Adipocyte (in vitro differentiated cells): Measurements from ENCODE around the gene BRF1.

Experiments used
- DNase-seq: peaks from one replicate; pipeline ENCODE4 v3.0.0-alpha.2; 2015; ENCODE audit warnings: low read depth
- H3K27me3 ChIP-seq: replicated peaks from 2 replicates; pipeline ENCODE4 v1.7.0; 2013; ENCODE audit warnings: mild to moderate bottlenecking, low read length, moderate library complexity; ENCODE audit not compliant: control insufficient read depth, insufficient read depth
- H3K36me3 ChIP-seq: 2 replicates; pipeline ENCODE4 v1.7.0; 2013; ENCODE audit warnings: low read length, mild to moderate bottlenecking, moderate library complexity; ENCODE audit not compliant: control insufficient read depth, insufficient read depth, severe bottlenecking
- H3K4me1 ChIP-seq: 2 replicates; pipeline ENCODE4 v1.7.0; 2013; ENCODE audit warnings: mild to moderate bottlenecking, low read length, moderate library complexity; ENCODE audit not compliant: control insufficient read depth, insufficient read depth
- H3K4me3 ChIP-seq: 2 replicates; pipeline ENCODE4 v1.7.0; 2013; ENCODE audit warnings: mild to moderate bottlenecking, low read length, moderate library complexity
- H3K9ac ChIP-seq: 2 replicates; pipeline ENCODE4 v1.7.0; 2013; ENCODE audit warnings: mild to moderate bottlenecking, low read length, moderate library complexity
- H3K9me3 ChIP-seq: 2 replicates; pipeline ENCODE4 v1.7.0; 2013; ENCODE audit warnings: mild to moderate bottlenecking, low read length, moderate library complexity; ENCODE audit not compliant: control insufficient read depth

Gene BRF1

DNA sequence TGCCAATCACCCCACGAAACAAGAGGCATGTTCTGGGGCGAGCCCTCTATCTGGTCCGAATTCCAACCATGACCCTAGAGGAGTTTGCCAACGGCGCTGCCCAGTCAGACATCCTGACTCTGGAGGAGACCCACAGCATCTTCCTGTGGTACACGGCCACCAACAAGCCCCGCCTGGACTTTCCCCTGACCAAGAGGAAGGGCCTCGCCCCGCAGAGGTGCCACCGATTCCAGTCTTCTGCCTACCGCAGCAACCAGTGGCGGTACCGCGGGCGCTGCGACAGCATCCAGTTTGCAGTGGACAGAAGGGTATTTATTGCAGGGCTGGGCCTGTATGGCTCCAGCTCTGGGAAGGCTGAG, 50.8 kb downstream of the BRF1 start:
- Histone ChIP-seq H3K4me1 (peaks cover 30% of the 10 kb centered on the region), H3K9me3 (no peaks in the 10 kb centered on the region), H3K4me3 (peak overlapping the region; percentile 79), H3K9ac (peak overlapping the region; percentile 84), H3K27me3 (no peaks in the 10 kb centered on the region), H3K36me3 (peaks cover 39% of the 10 kb centered on the region)
- DNase-seq = no peak

DNA sequence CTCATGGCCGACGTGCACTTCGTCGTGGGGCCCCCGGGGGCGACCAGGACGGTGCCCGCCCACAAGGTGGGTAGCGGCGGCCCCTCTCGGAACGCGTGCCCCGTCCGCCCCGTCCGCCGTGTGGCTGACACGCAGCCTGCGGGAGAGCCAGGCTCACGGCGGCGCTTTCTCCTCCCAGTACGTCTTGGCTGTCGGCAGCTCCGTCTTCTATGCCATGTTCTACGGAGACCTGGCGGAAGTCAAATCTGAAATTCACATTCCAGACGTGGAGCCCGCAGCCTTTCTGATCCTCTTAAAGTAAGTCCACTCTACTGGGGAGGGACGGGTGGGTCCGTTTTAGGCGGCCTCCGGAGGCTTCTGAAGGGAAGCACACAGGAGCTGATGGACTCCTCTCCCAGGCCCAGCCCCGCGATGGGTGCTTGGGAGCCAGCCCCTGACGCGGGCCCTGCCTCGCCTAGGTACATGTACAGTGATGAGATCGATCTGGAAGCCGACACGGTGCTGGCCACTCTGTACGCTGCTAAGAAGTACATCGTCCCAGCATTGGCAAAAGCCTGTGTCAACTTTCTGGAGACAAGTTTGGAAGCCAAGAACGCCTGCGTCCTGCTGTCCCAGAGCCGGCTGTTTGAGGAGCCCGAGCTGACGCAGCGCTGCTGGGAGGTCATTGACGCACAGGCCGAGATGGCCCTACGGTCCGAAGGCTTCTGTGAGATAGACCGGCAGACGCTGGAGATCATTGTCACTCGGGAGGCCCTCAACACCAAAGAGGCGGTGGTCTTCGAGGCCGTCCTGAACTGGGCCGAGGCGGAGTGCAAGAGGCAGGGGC, 51.4 kb downstream of the BRF1 start:
- Histone ChIP-seq H3K4me3 (peak overlapping the region; percentile 79), H3K4me1 (peaks cover 24% of the 10 kb centered on the region), H3K27me3 (no peaks in the 10 kb centered on the region), H3K9ac (peak overlapping the region; percentile 84), H3K9me3 (no peaks in the 10 kb centered on the region), H3K36me3 (peaks cover 39% of the 10 kb centered on the region)
- no peak for DNase-seq

DNA sequence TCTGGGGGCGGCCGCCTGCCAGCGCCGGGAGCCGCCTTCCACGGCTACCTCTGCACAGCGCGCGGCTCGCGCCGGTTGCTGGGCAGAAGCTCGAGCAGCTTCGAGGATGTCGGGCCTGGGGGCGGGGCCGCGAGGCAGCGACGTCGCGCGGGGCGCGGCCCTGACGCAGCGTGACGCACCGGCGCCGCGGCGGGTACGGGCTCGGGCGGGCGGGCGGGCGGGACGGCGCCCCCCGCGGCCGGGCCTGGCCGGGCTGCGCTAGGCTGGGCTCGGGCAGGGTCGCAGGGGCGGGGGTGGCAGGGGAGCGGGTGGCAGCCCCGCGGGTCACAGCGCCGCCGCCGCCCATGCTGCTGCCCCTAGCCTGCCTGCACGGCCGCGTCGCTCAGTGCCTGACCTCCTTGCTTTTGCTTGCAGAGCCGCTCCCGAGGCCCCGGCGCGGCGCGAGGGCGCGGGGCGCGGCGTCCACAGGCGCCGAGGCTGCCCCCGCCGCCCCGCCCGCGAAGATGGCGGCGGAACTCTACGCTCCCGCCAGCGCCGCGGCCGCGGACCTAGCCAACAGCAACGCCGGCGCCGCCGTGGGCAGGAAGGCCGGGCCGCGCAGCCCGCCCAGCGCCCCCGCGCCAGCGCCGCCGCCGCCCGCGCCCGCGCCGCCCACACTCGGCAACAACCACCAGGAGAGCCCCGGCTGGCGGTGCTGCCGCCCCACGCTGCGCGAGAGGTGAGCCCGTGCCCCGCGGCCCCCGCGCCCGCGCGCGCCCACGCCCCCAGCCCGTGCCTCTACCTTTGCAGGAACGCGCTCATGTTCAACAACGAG, 52.2 kb downstream of the BRF1 start, which contains the start of gene BTBD6:
TSS of gene BTBD6 (plus strand) at position 166 of the 814 bp plus-strand sequence. CDS start at position 345, 179 bp downstream.
- Histone ChIP-seq H3K9me3 (no peaks in the 10 kb centered on the region), H3K4me1 (peaks cover 24% of the 10 kb centered on the region), H3K27me3 (no peaks in the 10 kb centered on the region), H3K4me3 (peak within 1 kb of the TSS; percentile 86), H3K9ac (peak within 1 kb of the TSS; percentile 88), H3K36me3 (peaks cover 39% of the 10 kb centered on the region)
- DNase-seq = peak; percentile 95

DNA sequence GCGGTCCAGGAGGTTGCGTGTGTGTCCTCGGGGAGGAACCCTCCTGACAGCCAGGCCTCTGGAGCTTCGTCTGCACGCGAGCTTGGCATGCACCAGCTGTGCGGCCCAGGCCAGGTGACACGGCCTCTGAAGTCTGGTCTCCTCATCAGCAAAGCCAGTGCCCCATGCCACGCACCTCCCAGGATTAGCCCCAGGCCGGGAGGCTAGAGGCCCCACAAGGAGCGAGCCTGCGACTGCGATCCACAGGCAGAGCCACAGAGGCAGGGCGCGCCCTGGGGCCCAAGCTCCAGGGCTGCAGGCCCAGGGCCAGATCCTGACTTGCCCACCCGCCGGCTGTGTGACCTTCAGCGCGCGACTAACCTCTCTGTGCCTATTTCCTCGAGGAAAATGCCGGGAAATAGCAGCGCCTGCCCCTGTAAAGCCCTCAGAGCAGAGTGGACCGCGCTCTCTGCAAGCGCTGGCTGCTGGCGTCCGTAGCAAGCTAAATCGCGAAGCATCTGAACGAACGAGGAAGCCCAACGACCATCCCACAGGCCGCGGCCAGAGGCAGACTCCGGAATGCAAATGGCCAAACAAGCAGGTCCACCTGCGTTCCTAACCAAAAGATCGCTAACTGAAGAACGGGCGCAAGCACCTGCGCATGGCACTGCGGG, 53.0 kb downstream of the BRF1 start:
- peaks cover 36% of the 10 kb centered on the region for H3K36me3 ChIP-seq
- DNase-seq = no peak
- H3K9me3 ChIP-seq = no peaks in the 10 kb centered on the region
- H3K4me1 ChIP-seq = peaks cover 24% of the 10 kb centered on the region
- peak overlapping the region; percentile 86 for H3K4me3 ChIP-seq
- H3K9ac ChIP-seq = peak overlapping the region; percentile 88
- no peaks in the 10 kb centered on the region for H3K27me3 ChIP-seq

DNA sequence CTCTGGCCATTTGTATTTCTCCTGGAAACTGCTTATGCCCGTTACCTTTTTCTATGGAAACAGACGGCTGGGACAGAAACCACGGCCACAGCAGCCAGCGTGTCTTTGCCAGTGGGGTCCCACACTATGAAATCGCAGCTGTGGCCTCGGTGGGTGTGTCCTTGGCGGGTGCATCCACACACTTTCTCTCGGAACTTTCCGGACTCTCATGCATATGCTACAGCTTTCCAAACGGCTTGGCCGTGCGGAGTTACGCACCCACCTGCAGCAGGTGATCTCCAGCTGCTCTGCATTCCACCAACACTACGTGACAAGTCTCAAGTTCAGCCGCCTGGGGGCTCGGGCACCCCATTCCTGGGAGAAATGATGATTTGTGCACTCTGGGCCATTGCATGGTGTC, 53.8 kb downstream of the BRF1 start:
- Histone ChIP-seq H3K9me3 (no peaks in the 10 kb centered on the region), H3K9ac (no peak overlapping the region), H3K36me3 (peaks cover 29% of the 10 kb centered on the region), H3K4me3 (no peak overlapping the region), H3K4me1 (peaks cover 24% of the 10 kb centered on the region), H3K27me3 (no peaks in the 10 kb centered on the region)
- no peak for DNase-seq

DNA sequence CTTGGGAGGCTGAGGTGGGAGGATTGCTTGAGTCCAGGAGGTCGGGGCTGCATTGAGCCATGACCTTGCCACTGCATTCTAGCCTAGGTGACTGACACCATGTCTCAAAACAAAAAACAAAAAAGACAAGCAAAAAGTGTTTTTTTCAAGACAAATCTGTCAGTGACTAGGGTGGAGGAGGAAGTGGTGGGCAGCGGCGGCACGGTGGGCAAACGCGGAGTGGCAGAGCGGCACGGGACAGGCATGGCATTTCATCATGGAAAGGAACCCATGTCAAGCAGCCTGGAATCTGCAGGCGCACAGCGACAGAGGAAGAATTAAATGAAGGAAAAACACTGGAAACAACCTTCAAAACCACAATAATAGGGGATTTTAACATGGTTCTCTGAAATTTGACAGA, 56.5 kb downstream of the BRF1 start:
- H3K9ac ChIP-seq = no peak overlapping the region
- no peak overlapping the region for H3K4me3 ChIP-seq
- H3K4me1 ChIP-seq = peaks cover 13% of the 10 kb centered on the region
- no peaks in the 10 kb centered on the region for H3K27me3 ChIP-seq
- no peak for DNase-seq
- H3K36me3 ChIP-seq = peaks cover 15% of the 10 kb centered on the region
- no peaks in the 10 kb centered on the region for H3K9me3 ChIP-seq

DNA sequence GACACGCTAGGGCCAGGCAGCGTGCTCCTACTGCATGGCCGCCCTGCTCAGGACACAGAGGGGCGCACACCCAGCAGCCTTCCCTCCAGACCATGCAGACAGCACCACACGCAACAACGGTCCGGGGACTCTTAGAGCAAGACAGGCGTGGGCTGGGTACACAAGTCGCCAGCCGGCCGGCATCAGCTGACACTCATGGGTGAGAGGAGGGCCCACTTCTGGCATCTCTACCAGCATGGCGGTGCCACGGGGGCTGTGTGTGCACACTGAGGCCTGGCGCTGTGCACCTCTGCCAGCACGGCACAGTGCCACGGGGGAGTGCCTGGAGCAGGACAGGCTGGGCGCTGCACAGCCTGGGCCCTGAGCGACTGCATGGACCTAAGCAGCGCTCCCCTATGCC, 59.2 kb downstream of the BRF1 start:
- H3K9me3 ChIP-seq = no peaks in the 10 kb centered on the region
- H3K9ac ChIP-seq = no peak overlapping the region
- H3K36me3 ChIP-seq = peaks cover 11% of the 10 kb centered on the region
- no peaks in the 10 kb centered on the region for H3K27me3 ChIP-seq
- H3K4me1 ChIP-seq = no peaks in the 10 kb centered on the region
- DNase-seq = no peak
- no peak overlapping the region for H3K4me3 ChIP-seq

DNA sequence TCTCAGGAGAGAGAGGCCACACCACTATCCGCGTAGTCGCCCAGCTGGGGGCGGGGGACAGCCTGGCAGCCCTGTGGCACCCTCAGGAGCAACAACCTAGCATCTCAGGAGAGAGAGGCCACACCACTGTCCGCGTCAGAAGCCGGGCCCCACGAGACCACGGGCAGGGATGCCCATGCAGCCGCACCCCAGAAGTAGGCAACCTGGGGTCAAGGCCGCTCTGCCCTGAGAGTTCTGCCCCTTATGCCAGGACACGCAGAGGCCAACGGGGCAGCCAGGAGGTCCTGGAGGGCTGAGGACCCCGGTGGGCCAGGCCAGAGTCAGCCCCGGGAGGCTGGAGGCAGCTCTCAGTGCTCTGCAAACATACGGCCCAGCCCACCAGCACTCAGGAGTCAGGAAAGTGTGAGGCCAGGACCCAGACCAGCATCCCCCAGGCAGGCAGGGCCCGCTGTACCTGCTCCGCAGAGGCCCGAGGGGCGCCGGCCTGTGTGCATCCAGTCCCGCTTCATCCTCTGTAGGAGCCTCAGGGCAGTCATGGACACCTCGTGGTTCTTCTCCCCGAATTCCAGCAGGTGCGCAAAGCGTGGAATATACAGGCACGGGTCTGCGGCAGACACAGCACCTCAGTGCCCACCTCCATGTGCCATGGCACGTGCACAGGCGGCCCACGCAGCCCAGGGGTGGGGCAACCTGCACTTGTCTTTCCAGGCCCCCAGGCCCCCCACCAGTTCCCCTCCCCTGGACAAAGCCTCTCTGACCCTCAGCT, 59.8 kb downstream of the BRF1 start:
- Histone ChIP-seq H3K27me3 (no peaks in the 10 kb centered on the region), H3K4me3 (no peak overlapping the region), H3K4me1 (no peaks in the 10 kb centered on the region), H3K9ac (no peak overlapping the region), H3K36me3 (peaks cover 11% of the 10 kb centered on the region), H3K9me3 (no peaks in the 10 kb centered on the region)
- no peak for DNase-seq

DNA sequence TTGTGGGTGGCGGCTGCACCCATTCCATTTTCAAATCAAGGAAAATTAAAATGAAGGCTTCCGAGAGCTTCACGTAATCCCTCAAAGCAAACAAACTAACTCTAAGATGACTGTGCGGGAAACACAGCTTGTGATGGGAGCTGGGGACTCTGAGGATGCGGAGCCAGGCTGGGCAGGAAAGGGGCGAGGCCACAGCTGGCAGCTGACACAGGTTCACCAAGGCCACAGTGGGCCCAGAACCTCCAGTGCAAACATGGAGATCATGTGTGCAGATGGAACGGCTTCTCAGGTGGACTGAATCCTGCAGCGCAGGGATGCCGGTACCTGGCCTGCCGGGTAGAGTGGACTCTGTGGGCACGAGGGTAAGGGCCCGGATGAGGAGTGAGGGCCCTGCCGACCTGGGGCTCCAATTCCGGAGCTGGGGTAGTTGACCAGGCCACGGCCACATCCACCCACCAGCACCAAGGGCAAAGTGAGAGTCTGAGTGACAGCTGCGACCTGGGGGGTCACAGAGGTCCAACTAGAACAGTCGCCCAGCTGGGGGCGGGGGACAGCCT, 71.6 kb downstream of the BRF1 start:
- Histone ChIP-seq H3K9me3 (no peaks in the 10 kb centered on the region), H3K4me3 (no peak overlapping the region), H3K4me1 (peaks cover 5% of the 10 kb centered on the region), H3K9ac (no peak overlapping the region), H3K27me3 (no peaks in the 10 kb centered on the region), H3K36me3 (peaks cover 13% of the 10 kb centered on the region)
- DNase-seq = no peak

DNA sequence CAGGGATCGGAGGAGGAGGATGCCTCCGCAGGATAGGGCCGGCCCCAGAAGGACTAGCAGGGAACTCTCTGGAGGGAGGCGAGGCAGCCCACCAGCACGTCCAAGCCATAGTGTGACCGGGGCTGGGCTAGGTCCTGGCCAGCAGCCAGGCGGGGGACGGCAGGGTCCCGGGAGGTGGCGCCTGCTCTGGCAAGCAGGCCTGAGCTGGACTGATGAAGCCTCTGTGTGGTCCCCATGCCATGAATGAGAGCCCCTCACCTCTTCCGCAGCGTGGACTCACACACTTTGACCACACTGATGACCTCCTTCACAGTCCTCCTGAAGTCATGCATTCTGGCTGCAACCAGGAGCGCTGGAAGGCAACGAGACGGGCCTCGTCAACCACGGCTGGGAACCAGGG, 72.2 kb downstream of the BRF1 start:
- H3K9ac ChIP-seq = no peak overlapping the region
- DNase-seq = no peak
- peaks cover 10% of the 10 kb centered on the region for H3K4me1 ChIP-seq
- no peaks in the 10 kb centered on the region for H3K27me3 ChIP-seq
- peaks cover 17% of the 10 kb centered on the region for H3K36me3 ChIP-seq
- H3K4me3 ChIP-seq = no peak overlapping the region
- no peaks in the 10 kb centered on the region for H3K9me3 ChIP-seq
